T47D (cell line): ENCODE data around the gene CMTM6.
"Not testable (repeated sequence)": the region's sequence is repeated elsewhere in the genome, so short reads cannot be mapped to it uniquely, and the experiment has no call there.

Experiments
- DNase-seq, 2 experiments: peaks; one replicate each; pipeline versions ENCODE4 v3.0.0 to v3.0.0-alpha.2; 2011 to 2012; ENCODE audit warnings: low read depth in 1 of 2, low spot score in 1 of 2
- JUND ChIP-seq: IDR thresholded peaks from 2 replicates; pipeline ENCODE4 v1.6.1; 2012; ENCODE audit warnings: low read depth
- in situ Hi-C: cut with HindIII; loops from 2 replicates; pipeline ENCODE4 v1.10.0; 2016; ENCODE audit warnings: low sequenced_read_pairs, low pct_unique_long_range_greater_than_20kb

CMTM6 gene

DNA sequence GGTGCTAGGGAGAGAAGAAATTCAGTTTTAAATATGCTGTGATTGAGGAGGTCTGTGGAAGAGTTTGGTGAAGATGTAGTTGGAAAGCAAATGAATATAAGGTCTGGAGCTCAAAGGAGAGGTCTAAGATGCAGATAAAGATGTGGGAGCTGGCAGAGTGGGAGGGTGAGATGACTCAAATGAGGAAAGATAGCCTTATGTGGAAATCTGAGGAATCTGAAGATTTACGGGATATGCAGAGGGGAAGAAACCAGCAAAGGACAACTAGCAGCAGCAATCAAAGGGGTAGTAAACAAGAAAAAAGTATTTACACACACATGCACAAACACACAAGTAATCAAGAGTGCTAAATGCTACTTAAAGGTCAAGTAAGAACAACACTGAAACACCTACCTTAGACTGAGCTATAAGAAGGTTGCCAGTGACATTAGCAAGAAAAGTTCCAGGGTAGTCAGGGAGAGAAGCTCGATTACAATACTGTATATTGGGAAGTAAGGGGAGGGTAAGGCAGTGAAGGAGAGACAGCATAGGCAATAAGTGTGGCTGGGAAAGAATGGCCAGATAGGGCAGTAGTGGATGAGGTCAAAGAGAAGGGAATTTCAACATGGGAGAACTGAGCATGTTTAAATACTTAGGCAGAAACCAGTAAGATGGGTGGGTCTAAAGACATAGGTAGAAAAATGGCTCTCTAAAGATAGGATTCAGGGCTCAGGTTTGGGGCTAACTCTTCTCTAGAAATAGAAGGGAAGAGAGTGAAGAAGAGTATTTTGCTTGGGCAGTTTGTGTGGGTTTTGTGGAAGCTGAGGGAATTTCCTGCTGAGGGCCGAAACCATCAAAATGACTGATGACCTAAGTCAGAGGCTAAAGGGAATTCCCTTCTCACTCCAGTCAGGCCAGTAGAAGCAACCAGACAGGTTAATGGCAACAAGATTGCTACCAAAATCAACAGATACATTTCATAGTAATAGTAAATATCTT lies 8.9 kb downstream of the CMTM6 start:
- no peak for DNase-seq
- in situ Hi-C loops = no loop called here
- TF ChIP-seq JUND = no peak

DNA sequence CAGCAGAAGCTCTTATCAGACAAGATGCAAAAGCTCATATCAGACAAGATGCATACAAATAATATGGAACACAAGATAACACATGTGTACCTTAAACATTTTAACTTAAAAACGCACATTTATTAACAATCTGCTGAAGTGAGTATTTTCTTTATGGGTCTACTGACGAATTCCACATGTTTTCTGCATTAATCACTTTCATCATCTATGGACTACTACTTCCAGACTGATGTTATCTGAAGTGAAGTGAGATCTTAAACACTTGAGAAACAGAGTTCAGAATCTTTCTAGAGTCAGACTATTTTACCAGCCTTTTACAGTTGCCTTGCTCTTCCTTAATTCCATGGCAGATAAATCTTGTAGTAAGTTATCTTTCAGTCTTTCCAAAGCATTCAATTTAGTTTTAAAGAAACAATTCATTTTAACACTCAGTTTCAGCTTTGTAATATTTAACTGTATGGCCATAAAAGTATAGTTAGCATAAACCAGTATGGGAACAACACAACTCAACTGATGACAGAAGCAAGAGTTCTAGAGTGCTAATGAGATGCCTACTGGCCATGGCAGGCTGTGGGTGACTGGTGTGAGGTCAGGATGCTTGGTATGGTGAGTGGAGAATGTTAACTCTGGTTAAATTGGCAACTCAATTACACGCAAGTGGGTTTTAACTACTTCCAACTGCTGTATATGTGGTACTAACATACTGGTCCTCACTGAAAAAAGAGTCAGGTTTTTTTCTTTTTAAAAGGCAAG lies 9.8 kb downstream of the CMTM6 start:
- no peak for TF ChIP-seq JUND
- no peak for DNase-seq
- in situ Hi-C loops = no loop called here

DNA sequence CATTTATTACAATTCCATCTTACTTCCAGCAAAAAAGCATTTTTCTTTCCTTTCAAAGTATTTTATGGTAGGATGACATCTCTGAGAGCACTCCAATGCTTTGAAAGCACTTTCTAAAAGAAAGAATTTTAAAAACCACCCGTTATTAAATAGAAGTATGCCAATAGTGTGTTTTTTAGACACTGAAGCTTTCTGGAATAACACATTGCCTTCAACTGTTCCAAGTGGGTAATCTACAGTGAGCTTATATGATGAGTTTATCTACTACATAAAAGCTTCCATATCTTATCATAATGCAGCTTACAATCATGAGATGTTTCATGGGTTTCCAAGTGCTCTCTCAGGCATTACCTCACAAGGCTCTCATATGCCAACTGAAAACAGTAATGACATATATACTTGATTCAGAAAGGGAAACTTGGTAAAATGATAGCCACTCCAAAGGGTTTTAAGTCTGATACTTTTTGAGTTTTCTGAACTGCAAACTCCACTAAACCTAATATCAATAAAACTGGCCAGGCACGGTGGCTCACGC lies 14.1 kb downstream of the CMTM6 start:
- no peak for TF ChIP-seq JUND
- in situ Hi-C loops = no loop called here
- no peak for DNase-seq

DNA sequence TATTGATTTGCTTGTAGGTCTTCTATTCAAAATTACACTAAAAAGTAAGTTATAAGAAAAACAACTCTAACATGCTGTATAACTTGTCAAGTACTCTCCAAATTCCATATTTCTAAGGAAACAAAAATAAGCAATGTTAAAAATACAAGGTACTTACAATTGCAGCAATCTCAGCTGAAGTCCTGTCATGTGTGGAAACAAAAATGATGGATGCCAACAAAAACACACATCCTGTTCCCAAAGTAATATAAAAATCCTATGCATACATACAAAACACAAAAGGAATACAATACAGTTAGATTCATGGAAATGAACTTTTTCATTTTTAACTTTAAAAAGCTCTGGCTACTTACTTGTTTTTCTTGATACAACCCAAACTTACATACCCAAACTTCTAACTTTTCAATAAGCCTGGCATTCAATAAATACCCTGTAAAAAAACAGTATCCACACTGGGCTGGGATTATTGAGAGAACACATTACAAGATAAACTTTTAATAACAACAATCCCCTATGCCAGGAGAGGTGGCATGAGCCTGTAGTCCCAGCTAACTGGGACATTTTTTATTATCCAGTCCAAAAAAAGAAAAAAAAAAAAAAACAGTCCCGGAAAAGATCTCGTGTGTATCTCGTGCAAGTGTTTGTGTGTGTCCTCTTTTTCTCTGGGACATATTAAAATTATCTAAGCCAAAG lies 14.7 kb downstream of the CMTM6 start:
- DNase-seq = no peak
- in situ Hi-C loops = no loop called here
- TF ChIP-seq JUND = no peak

DNA sequence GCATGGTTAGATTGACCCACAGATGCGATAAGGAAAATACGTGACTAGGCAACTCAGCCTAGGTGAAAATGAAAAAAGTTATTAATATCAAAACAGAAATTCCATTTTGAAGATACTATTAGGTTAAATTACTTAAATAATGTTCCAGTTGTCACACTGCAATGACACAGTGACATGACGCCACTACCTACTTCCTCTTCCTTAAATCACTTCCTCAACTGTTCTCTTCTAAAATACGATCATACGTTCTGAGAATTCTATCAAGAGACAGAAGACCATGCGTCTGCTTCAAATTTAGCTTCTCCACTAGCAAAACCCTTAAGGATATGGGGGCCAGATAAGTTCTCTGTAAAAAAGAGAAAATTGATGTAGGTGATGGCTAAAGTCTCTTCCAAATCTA lies 18.2 kb downstream of the CMTM6 start:
- DNase-seq = no peak
- TF ChIP-seq JUND = no peak
- in situ Hi-C loops = no loop called here

DNA sequence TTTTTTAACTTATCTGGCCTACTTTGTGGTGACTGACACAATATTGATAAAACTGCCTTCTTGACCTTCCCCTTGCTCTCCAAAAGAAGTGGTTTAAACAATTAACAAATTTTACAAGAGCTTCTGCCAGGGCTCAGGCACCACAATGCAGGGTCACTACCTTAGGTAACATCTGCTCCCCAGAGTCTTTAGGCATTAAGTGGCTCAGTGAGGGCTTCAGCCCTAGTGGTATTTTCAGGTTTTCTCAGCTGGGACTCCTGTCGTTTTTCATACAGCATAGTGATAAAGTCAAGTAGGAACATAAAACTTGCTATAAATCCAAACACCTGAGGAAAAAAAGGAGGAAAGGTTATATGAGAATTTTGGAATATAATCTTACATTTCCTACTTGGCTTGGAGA lies 18.9 kb downstream of the CMTM6 start:
- in situ Hi-C loops = no loop called here
- DNase-seq = no peak
- no peak for TF ChIP-seq JUND

DNA sequence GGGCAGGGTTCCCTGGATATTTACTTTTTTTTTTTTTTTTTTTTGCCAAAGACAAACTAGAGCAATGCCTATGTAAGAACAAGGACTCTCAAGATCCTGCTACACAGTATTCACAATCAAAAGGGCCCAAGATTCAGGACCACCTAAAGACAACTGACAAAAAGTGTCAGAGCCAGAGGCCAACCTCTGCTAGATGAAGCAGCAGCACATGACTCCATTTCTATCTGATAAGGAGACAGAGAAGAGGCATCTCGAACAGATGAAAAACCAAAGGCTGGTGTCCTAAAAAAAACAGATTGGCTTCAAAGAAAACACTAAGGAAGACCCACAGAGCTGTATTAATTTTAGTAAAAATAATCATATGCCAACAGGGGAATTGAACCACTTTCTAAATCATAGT lies 20.0 kb downstream of the CMTM6 start:
- no peak for DNase-seq
- no peak for TF ChIP-seq JUND
- in situ Hi-C loops = no loop called here

DNA sequence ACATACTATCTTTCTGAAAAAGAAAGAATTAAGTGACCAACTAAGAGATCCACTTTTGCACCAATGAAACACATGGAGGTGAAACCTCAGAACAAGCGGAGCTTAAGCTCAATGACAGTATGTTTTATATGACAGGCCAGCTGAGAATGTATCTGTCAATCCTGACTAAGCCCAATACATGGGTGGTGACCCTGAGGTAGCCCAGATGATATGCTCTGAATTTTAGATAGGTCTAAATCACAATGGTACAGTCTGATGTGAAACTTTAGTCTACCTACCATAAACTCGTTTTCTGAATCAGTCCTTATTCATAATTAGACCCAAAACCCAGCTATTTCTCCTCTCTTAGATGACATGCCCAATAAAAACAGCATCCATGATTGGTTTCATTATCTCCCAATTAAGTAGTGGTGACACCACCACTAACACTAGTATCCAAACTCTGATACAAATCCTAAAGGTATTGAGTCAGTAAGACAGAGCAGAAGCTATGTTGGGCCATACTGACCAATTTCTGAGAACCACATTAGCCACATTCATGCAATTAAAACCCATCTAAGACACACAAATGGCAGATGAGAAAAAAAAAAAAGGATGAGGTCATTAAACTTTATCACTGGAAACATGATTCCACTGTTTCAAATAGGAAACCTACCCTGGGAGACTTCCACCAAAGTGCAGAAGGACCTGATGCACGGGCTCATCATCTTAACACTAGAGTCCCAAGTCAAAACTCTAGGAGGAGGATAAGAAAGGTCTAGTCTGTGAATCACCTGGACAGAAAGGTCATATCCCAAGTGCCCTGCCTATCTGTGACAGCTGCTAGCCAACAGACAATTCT lies 20.6 kb downstream of the CMTM6 start:
- in situ Hi-C loops = no loop called here
- no peak for TF ChIP-seq JUND
- no peak for DNase-seq

DNA sequence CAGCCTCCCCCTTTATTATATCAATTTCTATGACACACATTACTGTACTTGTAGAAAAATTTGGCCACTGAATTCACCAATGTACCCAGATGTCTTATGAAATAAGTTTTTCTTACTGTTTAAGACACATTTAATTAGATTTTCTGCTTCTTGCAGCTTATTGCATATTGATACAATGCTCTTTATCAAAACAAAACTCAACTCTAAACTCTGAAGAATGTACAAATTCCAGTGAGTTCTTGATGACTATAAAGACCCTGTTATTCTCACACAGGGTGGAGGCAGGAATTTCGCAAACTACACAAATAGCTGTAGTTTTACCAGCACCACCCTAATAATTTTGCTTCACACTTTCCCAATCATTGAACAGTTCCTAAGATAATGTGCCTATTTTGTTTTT lies 22.0 kb downstream of the CMTM6 start:
- in situ Hi-C loops = no loop called here
- DNase-seq = no peak
- TF ChIP-seq JUND = no peak

DNA sequence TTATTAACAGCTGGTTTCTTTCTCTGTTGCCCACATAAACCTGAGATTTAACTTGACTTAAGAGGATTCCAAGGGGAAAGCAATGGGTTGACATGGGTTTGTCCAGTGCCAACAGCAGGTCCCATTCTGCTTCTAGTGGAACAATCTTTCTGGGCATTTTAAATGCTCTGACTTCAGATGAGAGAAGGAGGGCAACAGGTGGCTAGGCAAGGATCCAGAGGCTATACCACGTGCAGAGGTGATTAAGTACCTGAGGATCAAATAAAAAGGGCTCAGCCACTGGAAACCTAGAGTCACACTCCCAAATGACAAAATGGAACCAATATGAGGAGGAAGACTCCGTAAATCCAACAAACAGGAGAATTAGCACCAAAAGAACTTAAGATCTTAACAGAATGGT lies 28.5 kb downstream of the CMTM6 start:
- in situ Hi-C loops = no loop called here
- no peak for DNase-seq
- TF ChIP-seq JUND = no peak

DNA sequence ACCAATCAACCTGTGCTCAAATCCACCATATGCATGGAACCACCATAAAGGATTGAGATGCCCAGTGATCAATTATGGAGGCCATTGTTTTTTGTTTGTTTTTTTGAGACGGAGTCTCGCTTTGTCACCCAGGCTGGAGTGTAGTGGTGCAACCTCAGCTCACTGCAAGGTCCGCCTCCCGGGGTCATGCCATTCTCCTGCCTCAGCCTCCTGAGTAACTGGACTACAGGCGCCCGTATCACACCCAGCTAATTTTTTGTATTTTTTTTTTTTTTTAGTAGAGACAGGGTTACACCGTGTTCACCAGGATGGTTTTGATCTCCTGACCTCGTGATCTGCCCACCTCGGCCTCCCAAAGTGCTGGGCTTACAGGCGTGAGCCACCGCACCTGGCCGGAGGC lies 30.5 kb downstream of the CMTM6 start:
- in situ Hi-C loops, DNase-seq: not testable (repeated sequence)

DNA sequence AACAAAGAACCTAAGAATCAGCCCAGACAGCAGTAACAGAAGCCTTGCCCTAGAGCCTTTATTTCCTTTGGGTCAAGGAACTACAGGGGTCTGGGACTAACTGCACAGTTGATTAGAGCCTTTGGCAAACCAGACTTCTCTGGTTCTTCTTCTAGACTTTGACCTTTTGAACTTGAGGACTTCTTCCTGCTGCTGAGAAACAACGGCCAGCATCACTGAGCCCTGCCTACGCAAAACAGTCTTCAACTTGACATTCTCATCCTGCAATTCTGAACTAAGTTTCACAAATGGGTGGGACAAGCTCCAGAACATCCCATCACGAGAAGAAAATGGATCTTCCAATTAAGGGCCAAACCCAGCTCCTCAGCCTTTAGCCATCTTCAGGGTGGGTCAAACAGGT lies 31.4 kb downstream of the CMTM6 start:
- no peak for DNase-seq
- no peak for TF ChIP-seq JUND
- in situ Hi-C loops = no loop called here
